HG03039 (cell line): ENCODE measurements around the gene CASP1.
A peak's percentile ranks its signal among the peaks of the same experiment; 100 is the strongest.
"Not testable (repeated sequence)": the region's sequence is repeated elsewhere in the genome, so short reads cannot be mapped to it uniquely, and the experiment has no call there.

ENCODE experiments used
- ATAC-seq: cut with Tn5 transposase; IDR thresholded peaks from one replicate; pipeline ENCODE4 v1.9.1; 2021; ENCODE audit warnings: mild to moderate bottlenecking, moderate library complexity; ENCODE audit not compliant: unreplicated experiment

The CASP1 gene

GRCh38 chr11:105046898-105047579 lies 12.1 kb upstream of the CASP1 start:
- ATAC-seq: no peak

- no peak for ATAC-seq
Observed at GRCh38 chr11:105045676-105046296, 10.8 kb upstream of the CASP1 start.

GRCh38 chr11:105044557-105045524 lies 9.9 kb upstream of the CASP1 start, which contains the start of gene CARD16:
CARD16 (minus strand) TSS chr11:105045335; CDS start chr11:105045297, 38 bp downstream.
- ATAC-seq: peak; percentile 100

GRCh38 chr11:105042178-105042577 lies 7.2 kb upstream of the CASP1 start:
- no peak for ATAC-seq

- ATAC-seq: no peak
Observed at GRCh38 chr11:105040703-105041102, 5.8 kb upstream of the CASP1 start.

GRCh38 chr11:105034388-105034787 lies 556 bp downstream of the CASP1 start:
- not testable (repeated sequence) for ATAC-seq

- no peak for ATAC-seq
Observed at GRCh38 chr11:105033781-105034180, 1.2 kb downstream of the CASP1 start.

GRCh38 chr11:105033343-105033742 lies 1.6 kb downstream of the CASP1 start:
- no peak for ATAC-seq

GRCh38 chr11:105032495-105032894 lies 2.4 kb downstream of the CASP1 start:
- ATAC-seq: no peak

- ATAC-seq: no peak
Observed at GRCh38 chr11:105027678-105028077, 7.3 kb downstream of the CASP1 start.

- no peak for ATAC-seq
Observed at GRCh38 chr11:105024394-105024793, 10.6 kb downstream of the CASP1 start.

- ATAC-seq: no peak
Observed at GRCh38 chr11:105023003-105023402, 11.9 kb downstream of the CASP1 start, which contains the start of gene CASP5. CASP5 (minus strand) TSS chr11:105023168; CDS start chr11:105023136, 32 bp downstream.

GRCh38 chr11:105022527-105022926 lies 12.4 kb downstream of the CASP1 start:
- ATAC-seq: no peak

- no peak for ATAC-seq
Observed at GRCh38 chr11:105007463-105007862, 27.5 kb downstream of the CASP1 start.

GRCh38 chr11:105005451-105005845 lies 29.5 kb downstream of the CASP1 start:
- no peak for ATAC-seq

- no peak for ATAC-seq
Observed at GRCh38 chr11:105004021-105004420, 30.9 kb downstream of the CASP1 start.

GRCh38 chr11:105003151-105003550 lies 31.8 kb downstream of the CASP1 start:
- ATAC-seq: no peak

GRCh38 chr11:105000797-105001196 lies 34.1 kb downstream of the CASP1 start:
- peak; percentile 88 for ATAC-seq

GRCh38 chr11:105000167-105000566 lies 34.8 kb downstream of the CASP1 start:
- ATAC-seq: no peak

- no peak for ATAC-seq
Observed at GRCh38 chr11:104999721-105000120, 35.2 kb downstream of the CASP1 start.

GRCh38 chr11:104997288-104997687 lies 37.7 kb downstream of the CASP1 start:
- ATAC-seq: no peak
